ENCODE data around the gene MYO5B.
A peak's percentile ranks its signal among the peaks of the same experiment; 100 is the strongest.
"Not testable (repeated sequence)": the region's sequence is repeated elsewhere in the genome, so short reads cannot be mapped to it uniquely, and the experiment has no call there.

MYO5B gene

DNA sequence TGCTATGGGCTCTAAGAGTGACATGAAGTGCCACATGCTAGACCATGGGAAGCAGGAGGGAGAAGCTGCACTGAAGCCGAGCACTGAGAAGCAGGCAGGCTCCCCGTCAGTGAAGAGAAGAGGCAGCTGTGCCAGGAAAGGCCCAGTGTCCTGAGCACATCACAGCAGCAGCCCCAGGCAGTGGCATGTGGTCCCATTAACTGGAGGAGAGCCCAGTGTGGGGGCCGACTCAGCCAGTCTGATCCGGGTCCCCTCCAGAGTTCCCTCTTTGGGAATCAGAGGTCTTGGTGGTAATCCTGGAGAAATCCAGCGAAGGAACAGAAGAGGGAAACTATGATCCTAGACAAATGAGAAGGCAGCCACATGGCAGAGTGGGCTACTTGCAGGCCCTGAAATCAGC, 284.9 kb downstream of the MYO5B start:
- DNase-seq = no peak

GRCh38 chr18:49907346-49907929, 287.5 kb downstream of the MYO5B start:
- DNase-seq = peak; percentile 32

- no peak for DNase-seq
Observed at GRCh38 chr18:49905771-49906170, 289.2 kb downstream of the MYO5B start.

- no peak for DNase-seq
Observed at GRCh38 chr18:49904871-49905555, 289.9 kb downstream of the MYO5B start.

GRCh38 chr18:49901862-49902340, 293.0 kb downstream of the MYO5B start:
- DNase-seq = no peak

DNA sequence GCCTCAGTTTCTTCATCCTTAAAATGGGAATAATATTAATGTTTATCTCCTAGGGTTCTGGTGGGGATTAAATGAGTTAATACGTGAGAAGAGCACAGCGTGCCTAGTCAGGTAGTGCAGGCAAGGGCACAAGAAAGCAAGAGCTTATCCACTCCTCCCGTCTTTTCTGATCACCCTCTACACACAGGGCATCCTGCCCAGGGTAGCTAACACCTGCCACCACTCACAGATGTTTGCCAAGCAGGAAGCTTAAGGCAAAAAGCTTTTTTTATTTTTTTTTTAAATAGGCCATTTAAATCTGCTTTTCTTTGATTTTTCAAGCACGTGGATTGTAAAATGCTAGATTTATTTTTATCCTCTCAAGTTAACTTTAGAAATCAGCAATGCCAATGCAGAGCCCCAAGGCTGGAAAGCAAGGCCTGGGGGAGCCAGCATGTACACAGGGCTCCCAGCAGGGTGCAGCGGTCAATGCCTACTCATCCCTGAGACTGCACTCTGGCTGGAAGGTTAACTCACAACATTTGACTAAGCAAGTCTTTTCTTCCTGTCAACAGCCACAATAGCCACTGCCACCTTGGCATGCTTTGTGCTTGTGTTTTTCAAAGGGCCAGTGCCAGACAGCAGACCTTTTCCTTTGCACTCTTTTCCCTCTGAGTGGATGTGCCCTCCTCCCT, 295.2 kb downstream of the MYO5B start:
- peak; percentile 72 for DNase-seq

DNA sequence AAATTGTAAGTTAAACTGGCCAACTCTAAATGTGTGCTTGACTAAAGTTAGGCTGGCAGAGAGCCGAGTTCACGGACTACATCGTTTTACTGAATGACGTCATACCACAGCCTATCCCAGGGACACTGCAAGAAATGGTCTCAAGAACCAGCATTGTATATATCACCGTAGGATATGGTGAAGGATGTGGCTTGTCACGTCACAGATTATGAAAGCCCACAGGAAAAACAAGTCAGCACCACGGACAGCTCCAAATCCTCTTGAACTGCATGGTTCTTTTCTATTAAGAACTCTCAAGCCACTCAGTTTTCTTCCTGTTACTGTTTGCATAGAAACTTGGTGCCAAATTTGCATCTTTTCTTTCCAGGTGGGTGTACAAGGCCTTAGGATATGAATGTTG, 296.5 kb downstream of the MYO5B start:
- DNase-seq = no peak

DNA sequence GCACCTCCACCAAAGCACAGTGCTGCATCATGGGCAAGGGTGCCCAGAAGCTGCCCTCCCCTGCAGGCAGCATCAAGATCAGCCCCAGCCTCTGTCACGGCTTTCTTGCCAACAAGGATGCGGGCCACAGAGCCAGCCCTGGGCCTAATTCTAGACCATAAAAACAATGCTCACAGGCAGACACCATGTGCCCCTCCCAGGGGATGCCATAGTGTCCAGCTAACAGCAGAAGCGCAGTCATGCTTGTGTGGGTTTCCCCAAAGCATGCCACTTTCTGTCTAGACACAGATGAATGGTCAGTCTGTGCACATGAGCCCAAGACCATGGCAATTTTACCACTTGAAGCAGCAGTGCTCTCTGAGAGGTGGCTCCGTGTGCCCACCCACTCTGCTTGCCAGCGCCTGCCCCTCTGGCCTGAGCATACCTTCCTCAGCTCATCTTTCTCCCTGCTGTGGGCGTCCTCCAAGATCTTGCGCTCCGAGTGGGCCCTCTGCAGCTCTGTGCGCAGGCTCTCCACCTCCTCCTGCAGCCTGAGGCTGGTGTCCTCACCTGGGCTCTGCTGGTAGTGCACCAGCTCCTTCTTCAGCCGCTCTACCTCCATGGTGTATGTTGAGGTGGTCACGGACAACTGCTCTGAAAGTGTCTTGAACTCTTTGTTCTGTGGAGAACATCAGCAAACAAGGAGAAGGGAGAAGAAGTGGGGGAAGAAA, 300.3 kb downstream of the MYO5B start:
- DNase-seq = no peak

GRCh38 chr18:49893036-49893435, 301.9 kb downstream of the MYO5B start:
- no peak for DNase-seq

- DNase-seq = no peak
Observed at GRCh38 chr18:49892148-49892924, 302.6 kb downstream of the MYO5B start.

GRCh38 chr18:49890041-49890440, 304.9 kb downstream of the MYO5B start:
- no peak for DNase-seq

- not testable (repeated sequence) for DNase-seq
Observed at GRCh38 chr18:49889552-49889951, 305.4 kb downstream of the MYO5B start.

DNA sequence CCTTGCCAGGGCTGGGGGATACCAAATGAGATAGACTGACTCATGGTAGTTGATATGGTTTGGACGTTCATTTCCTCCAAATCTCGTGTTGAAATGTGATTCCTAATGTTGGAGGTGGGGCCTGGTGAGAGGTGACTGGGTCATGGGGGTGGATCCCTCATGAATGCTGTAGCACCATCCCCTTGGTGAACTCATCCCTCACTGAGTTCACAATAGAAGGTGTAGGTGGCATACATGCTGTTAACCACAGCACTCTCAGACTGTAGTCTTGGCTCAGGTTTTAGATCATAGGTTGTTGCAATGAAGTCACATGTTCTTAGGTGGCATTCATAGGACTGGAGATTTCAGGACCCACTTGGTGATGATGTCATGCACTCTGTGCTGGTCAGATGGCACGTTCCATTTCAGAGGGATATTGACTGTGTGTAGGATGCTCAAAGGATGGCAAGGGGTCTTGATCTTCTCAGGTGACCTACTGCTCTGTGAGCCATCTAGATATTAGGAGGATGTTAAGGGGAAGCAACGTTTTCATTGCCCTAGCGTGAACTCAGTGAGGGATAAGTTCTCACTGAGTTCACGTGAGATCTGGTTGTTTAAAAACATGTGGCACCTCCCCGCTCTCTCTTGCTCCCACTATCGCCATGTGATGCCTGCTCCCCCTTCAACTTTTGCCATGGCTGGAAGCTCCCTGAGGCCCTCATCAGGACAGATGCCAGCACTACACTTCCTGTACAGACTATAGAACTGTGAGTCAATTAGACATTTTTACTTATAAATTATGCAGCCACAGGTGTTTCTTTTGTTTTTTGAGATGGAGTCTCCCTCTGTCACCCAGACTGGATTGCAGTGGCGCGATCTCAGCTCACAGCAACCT, 307.8 kb downstream of the MYO5B start:
- DNase-seq = no peak

GRCh38 chr18:49884959-49885358, 310.0 kb downstream of the MYO5B start:
- DNase-seq = no peak

DNA sequence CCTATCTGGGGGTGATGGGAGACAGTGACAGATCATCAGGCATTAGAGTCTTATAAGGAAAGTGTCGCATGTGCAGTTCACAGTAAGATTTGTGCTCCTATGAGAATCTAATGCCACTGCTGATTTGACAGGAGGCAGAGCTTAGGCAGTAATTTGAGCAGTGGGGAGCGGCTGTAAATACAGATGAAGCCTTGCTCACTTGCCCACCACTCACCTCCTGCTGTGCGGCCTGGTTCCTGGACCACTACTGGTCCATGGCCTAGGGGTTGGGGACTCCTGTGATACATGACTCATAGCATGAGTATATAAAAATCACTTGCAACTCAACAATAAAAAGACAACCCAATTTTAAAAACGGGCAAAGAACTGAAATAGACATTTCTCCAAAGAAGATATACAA, 310.5 kb downstream of the MYO5B start:
- no peak for DNase-seq

GRCh38 chr18:49880661-49881060, 314.3 kb downstream of the MYO5B start:
- no peak for DNase-seq

DNA sequence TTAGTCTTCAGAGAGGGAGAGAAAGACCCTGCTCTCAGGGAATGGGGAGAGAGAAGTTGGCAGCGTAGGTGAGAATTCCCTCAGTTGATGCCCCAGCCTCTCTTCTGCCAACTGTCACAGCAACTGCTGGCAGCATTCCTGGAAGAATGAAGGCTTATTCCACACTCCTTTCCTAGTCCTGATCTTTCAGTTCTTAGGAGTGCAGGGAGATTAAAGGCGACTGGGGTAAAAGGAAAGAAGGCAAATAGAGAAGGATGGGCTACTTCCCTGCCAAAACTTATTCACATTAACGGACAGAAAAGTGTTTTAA, 315.7 kb downstream of the MYO5B start:
- no peak for DNase-seq

- peak; percentile 10 for DNase-seq
Observed at GRCh38 chr18:49878567-49879270, 316.2 kb downstream of the MYO5B start.

DNA sequence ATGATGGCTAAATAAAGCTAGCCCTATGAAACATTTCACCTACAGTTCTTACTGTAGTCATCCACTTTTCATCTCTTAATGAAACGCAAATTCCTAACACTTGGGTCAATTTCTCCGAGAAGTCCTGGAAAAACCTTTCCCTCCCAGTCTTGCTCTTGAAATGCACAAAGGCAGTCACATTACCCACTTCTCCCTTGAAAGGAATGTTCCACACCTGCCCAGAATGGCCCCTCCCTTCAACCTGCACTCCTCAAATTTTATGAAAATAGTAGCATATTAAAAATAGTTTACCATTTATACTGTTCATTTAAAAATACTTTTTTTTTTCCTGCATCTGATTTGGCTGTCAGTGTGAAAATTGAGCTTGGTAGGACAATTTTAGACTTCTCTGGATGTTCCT, 316.9 kb downstream of the MYO5B start:
- no peak for DNase-seq

DNA sequence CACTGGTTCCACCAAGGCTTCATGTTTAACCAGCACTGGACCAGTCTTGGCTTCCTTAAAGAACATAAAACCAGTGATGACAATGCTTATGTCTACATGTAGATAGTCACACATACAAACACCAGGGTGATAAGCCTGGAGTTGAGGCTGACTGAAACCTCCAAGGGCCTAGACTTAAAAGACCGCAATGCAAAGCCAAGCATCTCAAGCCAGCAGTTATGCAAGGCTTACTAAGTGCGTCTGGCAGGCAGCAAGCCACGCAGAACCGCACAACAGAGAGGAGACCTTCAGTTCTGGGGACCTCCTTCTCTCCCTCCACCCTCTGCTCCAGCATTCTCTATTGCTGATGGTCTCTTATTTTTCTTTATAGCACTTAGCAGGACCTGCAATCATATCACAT, 318.4 kb downstream of the MYO5B start:
- DNase-seq = no peak

- no peak for DNase-seq
Observed at GRCh38 chr18:49875783-49876182, 319.2 kb downstream of the MYO5B start.

Measured in NCI-H1105 treated with DMSO at 0.1 percent for 48 hours (cell line).